Measurements from ENCODE around the gene OBSL1. TPM values are rescaled to one million over a fixed set of nuclear protein-coding genes. Genes with fewer than 3 reads are reported as not detected.
A peak's percentile ranks its signal among the peaks of the same experiment; 100 is the strongest.

OBSL1 gene
- total RNA-seq, 1 donor from 2014 or later, result 87.0 TPM

GRCh38 chr2:219596954-219597551 is 25.7 kb upstream of the OBSL1 start:
- H3K4me3 ChIP-seq (ENCODE audit: low read depth, low read length), result peak overlapping the region; percentile 64
- DNase-seq (ENCODE audit: low read depth), result peak; percentile 27
- TF ChIP-seq, protein P1, sequence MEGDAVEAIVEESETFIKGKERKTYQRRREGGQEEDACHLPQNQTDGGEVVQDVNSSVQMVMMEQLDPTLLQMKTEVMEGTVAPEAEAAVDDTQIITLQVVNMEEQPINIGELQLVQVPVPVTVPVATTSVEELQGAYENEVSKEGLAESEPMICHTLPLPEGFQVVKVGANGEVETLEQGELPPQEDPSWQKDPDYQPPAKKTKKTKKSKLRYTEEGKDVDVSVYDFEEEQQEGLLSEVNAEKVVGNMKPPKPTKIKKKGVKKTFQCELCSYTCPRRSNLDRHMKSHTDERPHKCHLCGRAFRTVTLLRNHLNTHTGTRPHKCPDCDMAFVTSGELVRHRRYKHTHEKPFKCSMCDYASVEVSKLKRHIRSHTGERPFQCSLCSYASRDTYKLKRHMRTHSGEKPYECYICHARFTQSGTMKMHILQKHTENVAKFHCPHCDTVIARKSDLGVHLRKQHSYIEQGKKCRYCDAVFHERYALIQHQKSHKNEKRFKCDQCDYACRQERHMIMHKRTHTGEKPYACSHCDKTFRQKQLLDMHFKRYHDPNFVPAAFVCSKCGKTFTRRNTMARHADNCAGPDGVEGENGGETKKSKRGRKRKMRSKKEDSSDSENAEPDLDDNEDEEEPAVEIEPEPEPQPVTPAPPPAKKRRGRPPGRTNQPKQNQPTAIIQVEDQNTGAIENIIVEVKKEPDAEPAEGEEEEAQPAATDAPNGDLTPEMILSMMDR (conservative IDR thresholded peaks at IDR 0.05; ENCODE audit: low read depth, low read length), result no peak

- DNase-seq (ENCODE audit: low read depth), result no peak
- TF ChIP-seq, protein P1 (conservative IDR thresholded peaks at IDR 0.05; ENCODE audit: low read depth, low read length), result no peak
Measured at GRCh38 chr2:219595256-219595655, 23.9 kb upstream of the OBSL1 start.

GRCh38 chr2:219593154-219593553 is 21.8 kb upstream of the OBSL1 start:
- DNase-seq (ENCODE audit: low read depth), result no peak
- TF ChIP-seq, protein P1 (conservative IDR thresholded peaks at IDR 0.05; ENCODE audit: low read depth, low read length), result no peak
- H3K4me3 ChIP-seq (ENCODE audit: low read depth, low read length), result no peak overlapping the region

More at GRCh38 chr2:219595256-219595655, 23.9 kb upstream of the OBSL1 start:
- no peak overlapping the region for H3K4me3 ChIP-seq (ENCODE audit: low read depth, low read length)

DNA sequence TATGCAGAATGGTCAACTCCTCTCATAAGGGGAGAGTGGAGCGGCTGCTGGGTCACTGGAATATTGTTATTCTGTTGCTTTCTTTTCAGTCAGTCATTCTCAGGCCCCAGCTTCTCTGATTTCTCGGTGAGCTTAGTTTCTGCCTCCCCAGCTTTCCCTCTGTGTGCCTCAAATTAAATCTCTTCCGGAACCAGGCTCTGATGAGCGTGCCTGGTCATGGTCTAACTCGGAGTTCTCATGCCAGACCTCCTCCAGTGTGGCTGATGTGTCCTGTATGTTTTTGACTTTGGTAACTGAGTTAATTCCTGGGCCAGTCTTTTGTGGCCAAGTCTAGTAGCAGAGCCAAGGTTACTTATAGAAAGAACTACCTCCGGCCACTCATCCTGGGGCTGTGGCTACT is 21.4 kb upstream of the OBSL1 start:
- TF ChIP-seq, protein P1 (conservative IDR thresholded peaks at IDR 0.05; ENCODE audit: low read depth, low read length), result no peak

GRCh38 chr2:219591091-219591490 is 19.8 kb upstream of the OBSL1 start:
- DNase-seq (ENCODE audit: low read depth), result no peak
- TF ChIP-seq, protein P1 (conservative IDR thresholded peaks at IDR 0.05; ENCODE audit: low read depth, low read length), result no peak
- no peak overlapping the region for H3K4me3 ChIP-seq (ENCODE audit: low read depth, low read length)

More for the DNA sequence above, 21.4 kb upstream of the OBSL1 start:
- no peak for DNase-seq (ENCODE audit: low read depth)
- no peak overlapping the region for H3K4me3 ChIP-seq (ENCODE audit: low read depth, low read length)

- TF ChIP-seq, protein P1 (conservative IDR thresholded peaks at IDR 0.05; ENCODE audit: low read depth, low read length), result no peak
- DNase-seq (ENCODE audit: low read depth), result no peak
- H3K4me3 ChIP-seq (ENCODE audit: low read depth, low read length), result no peak overlapping the region
Measured at GRCh38 chr2:219581346-219581745, 10.0 kb upstream of the OBSL1 start.
